Renal pelvis (tissue), 12 donors: ENCODE data around the gene SERF2. TPM values are rescaled to one million over a fixed set of nuclear protein-coding genes. Genes with fewer than 3 reads are reported as not detected.
A peak's percentile ranks its signal among the peaks of the same experiment; 100 is the strongest.

Experiments used
- DNase-seq: peaks from one replicate; pipeline ENCODE4 v3.0.0-alpha.2; 2013
- long read RNA-seq, 16 experiments: transcript quantifications; one replicate each; lab custom pipeline, GENCODE V29; 2026
- polyA plus RNA-seq, 3 donors: library from polyadenylated mRNA; unstranded; fragments of 120-200 nt; gene quantifications; one replicate each; pipeline ENCODE4 v1.2.1, GENCODE V29; 2013; ENCODE audit not compliant: insufficient read length in 3 of 3

SERF2 gene
- polyA plus RNA-seq, result 100 to 1,000 TPM; 586 to 760 (median 676) TPM
- long read RNA-seq, donor 1, transcript SERF2-205 (3 exons, 690 nt), result minor isoform, 6 of 938 reads
- long read RNA-seq, donor 1, transcript SERF2-216 (2 exons, 1,030 nt), result minor isoform, 8 of 938 reads
- long read RNA-seq, donor 1, transcript SERF2-201 (3 exons, 1,537 nt), result major isoform, 811 of 938 reads
- long read RNA-seq, donor 1, transcript SERF2-207 (2 exons, 582 nt), result minor isoform, 108 of 938 reads
- long read RNA-seq, donor 1, partial matches to known transcripts, result 0 of 938 reads
- long read RNA-seq, donor 1, other reads (novel, unspliced or antisense), result 0 of 938 reads
- long read RNA-seq, donor 2, transcript SERF2-201 (3 exons, 1,537 nt), result major isoform, 818 of 1,103 reads
- long read RNA-seq, donor 2, transcript SERF2-216 (2 exons, 1,030 nt), result minor isoform, 16 of 1,103 reads
- long read RNA-seq, donor 2, transcript SERF2-207 (2 exons, 582 nt), result minor isoform, 130 of 1,103 reads
- long read RNA-seq, donor 2, transcript SERF2-205 (3 exons, 690 nt), result minor isoform, 6 of 1,103 reads
- long read RNA-seq, donor 2, partial matches to known transcripts, result 87 of 1,103 reads
- long read RNA-seq, donor 2, other reads (novel, unspliced or antisense), result 40 of 1,103 reads
- long read RNA-seq, donor 3, transcript SERF2-201 (3 exons, 1,537 nt), result major isoform, 639 of 815 reads
- long read RNA-seq, donor 3, transcript SERF2-207 (2 exons, 582 nt), result minor isoform, 90 of 815 reads
- long read RNA-seq, donor 3, transcript SERF2-216 (2 exons, 1,030 nt), result minor isoform, 8 of 815 reads
- long read RNA-seq, donor 3, partial matches to known transcripts, result 44 of 815 reads
- long read RNA-seq, donor 3, other reads (novel, unspliced or antisense), result 31 of 815 reads
- long read RNA-seq, donor 4, transcript SERF2-202 (3 exons, 506 nt), result minor isoform, 8 of 1,370 reads
- long read RNA-seq, donor 4, transcript SERF2-201 (3 exons, 1,537 nt), result major isoform, 970 of 1,370 reads
- long read RNA-seq, donor 4, transcript SERF2-207 (2 exons, 582 nt), result minor isoform, 210 of 1,370 reads
- long read RNA-seq, donor 4, transcript SERF2-216 (2 exons, 1,030 nt), result minor isoform, 20 of 1,370 reads
- long read RNA-seq, donor 4, partial matches to known transcripts, result 117 of 1,370 reads
- long read RNA-seq, donor 4, other reads (novel, unspliced or antisense), result 36 of 1,370 reads
- long read RNA-seq, donor 5, transcript SERF2-207 (2 exons, 582 nt), result minor isoform, 60 of 519 reads
- long read RNA-seq, donor 5, transcript SERF2-205 (3 exons, 690 nt), result minor isoform, 5 of 519 reads
- long read RNA-seq, donor 5, transcript SERF2-201 (3 exons, 1,537 nt), result major isoform, 442 of 519 reads
- long read RNA-seq, donor 5, partial matches to known transcripts, result 0 of 519 reads
- long read RNA-seq, donor 5, other reads (novel, unspliced or antisense), result 0 of 519 reads
- long read RNA-seq, donor 6, transcript SERF2-207 (2 exons, 582 nt), result minor isoform, 191 of 882 reads
- long read RNA-seq, donor 6, transcript SERF2-201 (3 exons, 1,537 nt), result major isoform, 663 of 882 reads
- long read RNA-seq, donor 6, transcript SERF2-216 (2 exons, 1,030 nt), result minor isoform, 19 of 882 reads
- long read RNA-seq, donor 6, partial matches to known transcripts, result 0 of 882 reads
- long read RNA-seq, donor 6, other reads (novel, unspliced or antisense), result 0 of 882 reads
- long read RNA-seq, donor 7, transcript SERF2-201 (3 exons, 1,537 nt), result major isoform, 748 of 907 reads
- long read RNA-seq, donor 7, transcript SERF2-216 (2 exons, 1,030 nt), result minor isoform, 9 of 907 reads
- long read RNA-seq, donor 7, transcript SERF2-207 (2 exons, 582 nt), result minor isoform, 132 of 907 reads
- long read RNA-seq, donor 7, transcript SERF2-202 (3 exons, 506 nt), result minor isoform, 8 of 907 reads
- long read RNA-seq, donor 7, partial matches to known transcripts, result 0 of 907 reads
- long read RNA-seq, donor 7, other reads (novel, unspliced or antisense), result 0 of 907 reads
- long read RNA-seq, donor 8, transcript SERF2-216 (2 exons, 1,030 nt), result minor isoform, 5 of 431 reads
- long read RNA-seq, donor 8, transcript SERF2-201 (3 exons, 1,537 nt), result major isoform, 367 of 431 reads
- long read RNA-seq, donor 8, transcript SERF2-207 (2 exons, 582 nt), result minor isoform, 54 of 431 reads
- long read RNA-seq, donor 8, partial matches to known transcripts, result 0 of 431 reads
- long read RNA-seq, donor 8, other reads (novel, unspliced or antisense), result 0 of 431 reads
- long read RNA-seq, donor 9, transcript SERF2-201 (3 exons, 1,537 nt), result major isoform, 855 of 1,120 reads
- long read RNA-seq, donor 9, transcript SERF2-216 (2 exons, 1,030 nt), result minor isoform, 13 of 1,120 reads
- long read RNA-seq, donor 9, transcript SERF2-207 (2 exons, 582 nt), result minor isoform, 126 of 1,120 reads
- long read RNA-seq, donor 9, partial matches to known transcripts, result 112 of 1,120 reads
- long read RNA-seq, donor 9, other reads (novel, unspliced or antisense), result 6 of 1,120 reads
- long read RNA-seq, donor 10, transcript SERF2-205 (3 exons, 690 nt), result minor isoform, 6 of 633 reads
- long read RNA-seq, donor 10, transcript SERF2-216 (2 exons, 1,030 nt), result minor isoform, 13 of 633 reads
- long read RNA-seq, donor 10, transcript SERF2-201 (3 exons, 1,537 nt), result major isoform, 526 of 633 reads
- long read RNA-seq, donor 10, transcript SERF2-207 (2 exons, 582 nt), result minor isoform, 81 of 633 reads
- long read RNA-seq, donor 10, partial matches to known transcripts, result 0 of 633 reads
- long read RNA-seq, donor 10, other reads (novel, unspliced or antisense), result 0 of 633 reads
- long read RNA-seq, donor 11, transcript SERF2-216 (2 exons, 1,030 nt), result minor isoform, 17 of 564 reads
- long read RNA-seq, donor 11, transcript SERF2-202 (3 exons, 506 nt), result minor isoform, 6 of 564 reads
- long read RNA-seq, donor 11, transcript SERF2-207 (2 exons, 582 nt), result minor isoform, 64 of 564 reads
- long read RNA-seq, donor 11, transcript SERF2-201 (3 exons, 1,537 nt), result major isoform, 477 of 564 reads
- long read RNA-seq, donor 11, partial matches to known transcripts, result 0 of 564 reads
- long read RNA-seq, donor 11, other reads (novel, unspliced or antisense), result 0 of 564 reads
- long read RNA-seq, donor 12, transcript SERF2-207 (2 exons, 582 nt), result minor isoform, 125 of 1,223 reads
- long read RNA-seq, donor 12, transcript SERF2-216 (2 exons, 1,030 nt), result minor isoform, 22 of 1,223 reads
- long read RNA-seq, donor 12, transcript SERF2-201 (3 exons, 1,537 nt), result major isoform, 939 of 1,223 reads
- long read RNA-seq, donor 12, transcript SERF2-202 (3 exons, 506 nt), result minor isoform, 5 of 1,223 reads
- long read RNA-seq, donor 12, partial matches to known transcripts, result 78 of 1,223 reads
- long read RNA-seq, donor 12, other reads (novel, unspliced or antisense), result 46 of 1,223 reads
- long read RNA-seq, donor 13, transcript SERF2-216 (2 exons, 1,030 nt), result minor isoform, 11 of 536 reads
- long read RNA-seq, donor 13, transcript SERF2-201 (3 exons, 1,537 nt), result major isoform, 397 of 536 reads
- long read RNA-seq, donor 13, transcript SERF2-207 (2 exons, 582 nt), result minor isoform, 38 of 536 reads
- long read RNA-seq, donor 13, partial matches to known transcripts, result 69 of 536 reads
- long read RNA-seq, donor 13, other reads (novel, unspliced or antisense), result 14 of 536 reads
- long read RNA-seq, donor 14, result 0 reads
- long read RNA-seq, donor 15, result 0 reads
- long read RNA-seq, donor 16, transcript SERF2-201 (3 exons, 1,537 nt), result major isoform, 782 of 937 reads
- long read RNA-seq, donor 16, transcript SERF2-207 (2 exons, 582 nt), result minor isoform, 114 of 937 reads
- long read RNA-seq, donor 16, transcript SERF2-216 (2 exons, 1,030 nt), result minor isoform, 20 of 937 reads
- long read RNA-seq, donor 16, partial matches to known transcripts, result 5 of 937 reads
- long read RNA-seq, donor 16, other reads (novel, unspliced or antisense), result 5 of 937 reads

DNA sequence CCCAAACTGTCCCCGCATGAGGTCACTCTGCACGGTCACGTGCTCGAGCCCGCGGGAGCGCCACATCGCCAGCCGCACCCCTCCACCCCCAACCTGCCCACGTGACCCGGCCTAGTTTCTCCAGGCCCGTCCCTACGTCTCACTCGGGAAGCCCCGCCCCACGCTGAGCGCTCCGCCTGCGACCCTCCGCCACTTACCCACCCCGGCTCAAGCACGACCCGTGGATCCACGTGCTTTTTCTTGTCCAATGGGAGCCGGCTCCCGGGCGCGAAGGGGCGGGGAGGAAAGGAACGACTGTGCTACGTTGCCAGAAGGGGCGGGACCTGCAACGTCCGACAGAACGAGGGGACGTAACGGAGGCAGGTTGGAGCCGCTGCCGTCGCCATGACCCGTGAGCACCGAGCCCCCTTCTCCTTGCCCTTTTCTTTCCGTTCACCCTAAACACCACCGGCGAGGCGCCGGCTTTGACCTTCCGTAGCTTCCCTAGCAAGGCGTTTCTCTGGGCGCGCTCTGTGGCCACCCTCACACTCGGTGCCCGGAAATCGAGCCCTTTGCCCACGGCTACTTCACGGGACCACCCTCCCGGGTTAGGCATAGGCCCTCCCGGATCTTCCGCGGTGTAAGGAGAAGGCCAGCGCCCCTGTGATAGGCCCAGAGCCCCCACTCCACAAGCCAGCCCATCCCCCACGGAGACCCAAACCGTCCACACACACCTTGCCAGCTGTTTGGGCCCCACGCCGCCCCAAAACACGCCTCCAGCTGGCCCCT lies at the start of gene SERF2:
Gene SERF2, plus strand, starts transcription at position 328 of the 768 bp plus-strand sequence. Its CDS starts 57 bp downstream, at position 385.
- DNase-seq, result peak; percentile 100

DNA sequence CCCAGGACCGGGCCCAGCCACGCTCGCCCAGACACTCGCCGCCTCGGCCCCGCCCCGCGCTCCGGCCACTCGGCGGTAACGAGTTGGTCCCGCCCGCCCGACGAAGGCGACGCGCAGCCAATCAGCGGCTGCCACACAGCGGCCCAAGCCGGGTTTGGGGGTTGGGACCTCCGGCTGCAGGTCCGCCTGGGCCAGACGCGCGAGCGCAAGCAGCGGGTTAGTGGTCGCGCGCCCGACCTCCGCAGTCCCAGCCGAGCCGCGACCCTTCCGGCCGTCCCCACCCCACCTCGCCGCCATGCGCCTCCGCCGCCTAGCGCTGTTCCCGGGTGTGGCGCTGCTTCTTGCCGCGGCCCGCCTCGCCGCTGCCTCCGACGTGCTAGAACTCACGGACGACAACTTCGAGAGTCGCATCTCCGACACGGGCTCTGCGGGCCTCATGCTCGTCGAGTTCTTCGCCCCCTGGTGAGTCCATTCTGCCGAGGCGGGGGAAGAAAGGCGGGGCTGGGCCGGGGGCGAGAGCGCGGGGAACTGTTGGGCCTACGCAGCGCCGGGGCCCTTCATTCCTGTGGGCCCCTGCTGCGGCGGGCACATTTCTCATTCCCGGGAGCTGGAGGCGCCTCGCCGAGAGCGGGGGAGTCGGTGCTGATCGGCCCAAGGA lies 45.7 kb upstream of the SERF2 start, which contains the start of gene PDIA3:
Gene PDIA3, plus strand, starts transcription at position 194 of the 658 bp plus-strand sequence. Its CDS starts 102 bp downstream, at position 296.
- DNase-seq, result peak; percentile 92

DNA sequence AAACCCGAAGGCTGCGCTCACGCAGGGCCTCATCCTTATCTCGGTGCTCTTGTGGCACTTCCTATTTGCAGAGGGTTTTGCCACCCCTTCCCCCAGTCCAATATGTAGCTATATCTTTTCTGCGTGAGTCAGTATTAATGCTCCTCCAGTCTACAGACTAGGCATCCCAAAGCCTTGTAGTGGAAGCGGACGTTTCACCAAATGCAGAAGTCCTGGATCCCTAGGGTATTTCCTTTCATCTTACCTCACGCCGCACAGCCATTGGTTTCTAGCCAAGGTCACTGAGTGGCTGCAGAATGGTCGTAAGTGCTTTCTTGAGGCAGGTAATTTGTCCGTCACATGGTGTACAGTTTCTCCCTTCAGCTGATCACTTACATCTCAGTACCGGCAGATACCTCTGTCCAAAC lies 45.2 kb upstream of the SERF2 start:
- DNase-seq, result peak; percentile 30

GRCh38 chr15:43748376-43748775 lies 43.7 kb upstream of the SERF2 start:
- DNase-seq, result no peak

DNA sequence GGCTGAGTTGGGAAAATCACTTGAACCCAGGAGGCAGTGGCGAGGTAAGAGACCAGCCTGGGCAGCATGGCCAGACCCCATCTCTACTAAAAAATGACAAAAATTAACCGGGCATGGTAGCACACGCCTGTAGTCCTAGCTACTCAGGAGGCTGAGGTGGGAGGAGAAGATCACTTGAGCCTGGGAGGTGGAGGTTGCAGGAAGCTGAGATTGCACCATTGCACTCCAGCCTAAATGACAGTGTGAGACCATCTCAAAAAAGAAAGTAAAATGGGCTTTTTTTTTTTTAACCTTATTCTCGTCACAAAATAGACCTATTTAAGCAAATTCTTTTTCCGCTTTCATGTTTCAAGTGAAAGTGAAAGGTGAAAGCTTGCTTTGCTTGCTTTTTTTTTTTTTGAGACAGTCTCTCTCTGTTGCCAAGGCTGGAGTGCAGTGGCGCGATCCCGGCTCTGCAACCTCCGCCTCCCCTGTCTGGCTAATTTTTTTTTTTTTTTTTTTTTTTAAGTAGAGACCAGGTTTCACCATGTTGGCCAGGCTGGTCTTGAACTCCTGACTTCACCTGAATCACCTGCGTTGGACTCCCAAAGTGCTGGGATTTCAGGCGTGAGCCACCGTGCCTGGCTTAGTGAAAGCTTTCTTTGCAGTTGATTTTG lies 42.3 kb upstream of the SERF2 start:
- no peak for DNase-seq

DNA sequence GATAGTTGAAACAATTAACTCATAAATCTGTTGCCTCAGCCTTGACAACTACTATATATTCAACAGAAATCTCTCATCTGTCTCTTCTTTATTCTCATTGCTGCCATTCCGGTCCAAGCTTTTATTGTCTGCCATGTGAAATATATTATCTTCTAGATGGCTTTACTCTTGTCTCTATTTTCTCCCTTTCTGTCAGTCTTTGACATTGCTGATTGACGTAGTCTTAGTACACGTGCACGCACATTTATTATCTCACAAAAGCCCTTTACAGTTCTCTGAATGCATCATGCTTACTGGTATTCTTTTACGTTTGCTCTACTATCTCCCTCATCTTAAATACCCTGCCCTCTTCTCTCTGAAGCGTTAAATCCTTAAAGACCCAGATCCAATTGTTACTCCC lies 40.2 kb upstream of the SERF2 start:
- no peak for DNase-seq

- DNase-seq, result no peak
These were observed 29.3 kb upstream of the SERF2 start for GRCh38 chr15:43762824-43763223.

GRCh38 chr15:43763819-43764446 lies 28.2 kb upstream of the SERF2 start:
- DNase-seq, result no peak

DNA sequence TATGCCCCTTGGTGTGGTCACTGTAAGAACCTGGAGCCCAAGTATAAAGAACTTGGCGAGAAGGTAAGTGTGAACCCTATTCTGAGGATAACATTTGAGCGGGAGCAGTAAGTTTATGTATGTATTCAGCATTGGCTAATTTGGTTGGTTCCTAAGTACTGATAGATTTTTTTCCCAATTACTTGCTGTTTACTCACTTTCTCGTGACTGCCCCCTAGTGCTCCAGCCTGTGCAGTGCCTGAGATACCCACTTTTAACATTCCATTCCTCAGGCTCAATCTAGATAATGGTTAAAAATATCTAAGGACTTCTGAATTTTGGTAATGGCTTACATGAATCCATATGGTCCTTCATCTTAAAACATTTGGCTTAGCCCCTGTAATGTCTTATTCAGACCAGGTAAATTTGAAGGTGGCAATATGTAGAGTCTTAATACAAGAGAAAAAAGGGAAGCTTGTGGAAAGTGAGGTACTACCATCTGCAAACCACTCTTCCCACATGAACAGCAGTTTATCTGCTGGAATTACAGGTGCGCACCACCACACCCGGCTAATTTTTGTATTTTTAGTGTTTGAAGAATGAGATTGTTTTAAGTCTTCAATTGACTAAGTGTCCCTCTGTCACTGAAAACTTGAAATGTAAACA lies 22.4 kb upstream of the SERF2 start:
- DNase-seq, result no peak

DNA sequence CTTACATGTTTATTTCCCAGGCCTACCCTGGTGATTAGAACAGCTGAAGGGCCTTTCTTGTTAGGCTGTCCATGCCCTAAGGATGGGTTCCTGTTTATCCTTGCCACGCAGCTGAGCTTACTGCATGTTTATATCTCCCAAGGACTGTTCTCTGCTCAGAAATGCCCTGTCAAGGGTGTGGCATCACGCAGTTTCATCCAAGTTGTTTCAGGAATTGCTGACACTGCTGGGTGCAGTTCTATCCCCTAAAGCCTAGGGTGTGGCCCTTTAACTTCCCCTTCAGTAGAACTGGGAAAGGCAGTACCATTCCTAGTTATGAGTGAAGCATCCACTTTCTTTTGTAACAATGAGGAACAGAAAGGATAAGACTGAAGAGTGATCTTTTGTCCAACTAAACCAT lies 20.3 kb upstream of the SERF2 start:
- no peak for DNase-seq

GRCh38 chr15:43772624-43773023 lies 19.5 kb upstream of the SERF2 start:
- no peak for DNase-seq

- DNase-seq, result no peak
These were observed 18.1 kb upstream of the SERF2 start for GRCh38 chr15:43774062-43774461.

DNA sequence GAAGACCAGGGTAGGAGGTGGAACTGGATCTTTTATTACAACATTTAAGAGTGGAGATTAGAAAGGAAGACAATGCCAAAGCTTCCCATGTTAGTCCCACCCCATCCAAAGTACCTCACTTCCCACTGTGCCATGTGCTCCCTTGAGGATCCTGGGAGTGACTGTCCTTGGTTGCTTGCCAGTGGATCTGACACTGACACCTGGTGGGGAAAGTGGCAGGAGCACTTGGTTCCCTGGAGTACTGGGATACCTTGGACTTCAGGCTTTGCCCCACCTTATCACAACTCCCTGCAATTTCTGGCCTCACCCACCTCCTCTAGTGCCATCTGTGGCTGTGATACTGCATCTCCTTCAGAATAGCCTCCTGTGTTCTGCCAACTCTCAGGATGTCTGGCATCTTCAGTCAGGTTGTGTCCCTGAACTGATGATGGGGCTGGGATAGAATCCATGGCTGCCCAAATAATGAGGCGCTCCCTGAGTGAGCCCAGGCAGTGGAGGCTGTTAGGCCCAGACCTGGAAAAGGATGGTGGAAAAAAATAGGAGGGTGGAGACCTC lies 16.6 kb upstream of the SERF2 start:
- no peak for DNase-seq
